HK-2 (cell line): ENCODE data around the gene C19orf85.
A peak's percentile ranks its signal among the peaks of the same experiment; 100 is the strongest.

Experiments
- DNase-seq: peaks from one replicate; pipeline ENCODE4 v3.0.0-alpha.2; 2018; ENCODE audit not compliant: unreplicated experiment

The C19orf85 gene

GRCh38 chr19:55489711-55490477, 25.3 kb upstream of the C19orf85 start:
- no peak for DNase-seq

- DNase-seq: no peak
Measured at GRCh38 chr19:55488986-55489710, 24.6 kb upstream of the C19orf85 start.

GRCh38 chr19:55487924-55488687, 23.6 kb upstream of the C19orf85 start, which contains the start of gene SSC5D:
Gene SSC5D (plus strand): TSS chr19:55488436. CDS start chr19:55488590, 154 bp downstream.
- peak; percentile 70 for DNase-seq

- DNase-seq: peak; percentile 91
Measured at GRCh38 chr19:55486971-55487923, 22.7 kb upstream of the C19orf85 start.

- peak; percentile 59 for DNase-seq
Measured at GRCh38 chr19:55486043-55486970, 21.8 kb upstream of the C19orf85 start.

GRCh38 chr19:55485439-55486011, 21.0 kb upstream of the C19orf85 start:
- no peak for DNase-seq

GRCh38 chr19:55484593-55485438, 20.3 kb upstream of the C19orf85 start, which contains the start of gene NAT14:
Gene NAT14 (plus strand): TSS chr19:55485188. CDS start chr19:55485709, 521 bp downstream.
- peak; percentile 84 for DNase-seq

GRCh38 chr19:55483706-55484592, 19.4 kb upstream of the C19orf85 start:
- no peak for DNase-seq

- no peak for DNase-seq
Measured at GRCh38 chr19:55482967-55483705, 18.6 kb upstream of the C19orf85 start.

- no peak for DNase-seq
Measured at GRCh38 chr19:55482156-55482961, 17.8 kb upstream of the C19orf85 start.

GRCh38 chr19:55481794-55482155, 17.2 kb upstream of the C19orf85 start:
- DNase-seq: no peak

- no peak for DNase-seq
Measured at GRCh38 chr19:55481148-55481793, 16.7 kb upstream of the C19orf85 start.

- no peak for DNase-seq
Measured at GRCh38 chr19:55479451-55480230, 15.1 kb upstream of the C19orf85 start.

GRCh38 chr19:55479045-55479444, 14.5 kb upstream of the C19orf85 start:
- DNase-seq: no peak

GRCh38 chr19:55478364-55478763, 13.8 kb upstream of the C19orf85 start:
- no peak for DNase-seq
